OCI-LY1 (cell line): ENCODE measurements around the gene TPRA1.

Source experiments
- H2AFZ ChIP-seq: fragments of 200-600 bp; sonication (generic), shearing (Covaris generic); 2 replicates; pipeline ENCODE4 v1.6.0; 2014; ENCODE audit warnings: antibody characterized with exemption, mild to moderate bottlenecking, low read length
- H3F3A ChIP-seq: fragments of 200-600 bp; sonication (generic), shearing (Covaris generic); 2 replicates; pipeline ENCODE4 v1.6.0; 2014; ENCODE audit warnings: mild to moderate bottlenecking, antibody characterized with exemption, low read length, moderate library complexity; ENCODE audit not compliant: insufficient read depth
- H3K27ac ChIP-seq: fragments of 200-600 bp; sonication (generic); 2 replicates; pipeline ENCODE4 v1.5.1; 2014; ENCODE audit warnings: low read length, mixed run types, mild to moderate bottlenecking, low read depth; ENCODE audit not compliant: poor library complexity, severe bottlenecking
- H3K27me3 ChIP-seq: fragments of 200-600 bp; sonication (generic); 2 replicates; pipeline ENCODE4 v1.6.0; 2014; ENCODE audit warnings: antibody characterized with exemption, mild to moderate bottlenecking, low read length, moderate library complexity; ENCODE audit not compliant: insufficient read depth
- H3K36me3 ChIP-seq: fragments of 200-600 bp; sonication (generic); 2 replicates; pipeline ENCODE4 v1.6.1; 2014; ENCODE audit warnings: mild to moderate bottlenecking, antibody characterized with exemption, low read length, moderate library complexity, mixed read lengths; ENCODE audit not compliant: insufficient read depth
- H3K4me1 ChIP-seq: fragments of 200-600 bp; sonication (generic); 2 replicates; pipeline ENCODE4 v1.5.1; 2014; ENCODE audit warnings: mild to moderate bottlenecking, low read length, moderate library complexity; ENCODE audit not compliant: insufficient read depth, severe bottlenecking
- H3K4me2 ChIP-seq: fragments of 200-600 bp; sonication (generic), shearing (Covaris generic); 2 replicates; pipeline ENCODE4 v1.6.1; 2014; ENCODE audit warnings: low read length
- H3K4me3 ChIP-seq: fragments of 200-600 bp; sonication (generic); 2 replicates; pipeline ENCODE4 v1.5.1; 2014; ENCODE audit warnings: low read length, low read depth, mild to moderate bottlenecking, mixed read lengths; ENCODE audit not compliant: poor library complexity, severe bottlenecking
- H3K79me2 ChIP-seq: fragments of 200-600 bp; shearing (Covaris generic); 2 replicates; pipeline ENCODE4 v1.6.1; 2016; ENCODE audit warnings: mixed run types, low read length, mixed read lengths; ENCODE audit not compliant: insufficient read depth
- H3K9ac ChIP-seq: fragments of 200-600 bp; sonication (generic), shearing (Covaris generic); 2 replicates; pipeline ENCODE4 v1.6.1; 2014; ENCODE audit warnings: mild to moderate bottlenecking, low read length, mixed read lengths
- H3K9me2 ChIP-seq: fragments of 200-600 bp; sonication (generic), shearing (Covaris generic); 2 replicates; pipeline ENCODE4 v1.6.1; 2014; ENCODE audit warnings: low read depth, mild to moderate bottlenecking, low read length, mixed read lengths
- H3K9me3 ChIP-seq: fragments of 200-600 bp; shearing (Covaris generic); 2 replicates; pipeline ENCODE4 v1.6.1; 2014; ENCODE audit warnings: low read length, mixed read lengths
- H4K20me1 ChIP-seq: fragments of 200-600 bp; sonication (generic), shearing (Covaris generic); 2 replicates; pipeline ENCODE4 v1.6.0; 2016; ENCODE audit warnings: mild to moderate bottlenecking, low read length; ENCODE audit not compliant: insufficient read depth
- CTCF ChIP-seq: fragments of 200-600 bp; sonication (generic), shearing (Covaris generic); IDR thresholded peaks from 2 replicates; pipeline ENCODE4 v1.5.1; 2017; ENCODE audit warnings: mild to moderate bottlenecking, antibody characterized with exemption, low read length, moderate library complexity, mixed read lengths
- EZH2 ChIP-seq: fragments of 200-600 bp; sonication (generic), shearing (Covaris generic); IDR thresholded peaks from 2 replicates; pipeline ENCODE4 v1.8.0; 2017; ENCODE audit warnings: borderline replicate concordance, mixed run types, mild to moderate bottlenecking, antibody characterized with exemption, low read length, moderate library complexity, mixed read lengths

TPRA1 gene

GRCh38 chr3:127610105-127610504 lies 19.6 kb upstream of the TPRA1 start:
- H3K27me3 ChIP-seq: no peaks in the 10 kb centered on the region
- no peaks in the 10 kb centered on the region for H3K9me2 ChIP-seq
- H3K4me3 ChIP-seq: no peak overlapping the region
- no peak for TF ChIP-seq EZH2
- H3K9me3 ChIP-seq: no peaks in the 10 kb centered on the region
- no peak overlapping the region for H3K4me2 ChIP-seq
- peaks cover 96% of the 10 kb centered on the region for H3K36me3 ChIP-seq
- no peak overlapping the region for H3K27ac ChIP-seq
- no peak overlapping the region for H2AFZ ChIP-seq
- H3K4me1 ChIP-seq: no peaks in the 10 kb centered on the region
- H3K79me2 ChIP-seq: no peaks in the 10 kb centered on the region
- H3K9ac ChIP-seq: no peak overlapping the region
- no peaks in the 10 kb centered on the region for H3F3A ChIP-seq
- H4K20me1 ChIP-seq: no peaks in the 10 kb centered on the region

GRCh38 chr3:127608362-127608718 lies 17.8 kb upstream of the TPRA1 start:
- Histone ChIP-seq H3K9me2 (no peaks in the 10 kb centered on the region), H3F3A (no peaks in the 10 kb centered on the region), H2AFZ (no peak overlapping the region), H3K4me2 (no peak overlapping the region), H3K4me3 (no peak overlapping the region), H4K20me1 (no peaks in the 10 kb centered on the region), H3K79me2 (no peaks in the 10 kb centered on the region), H3K27ac (no peak overlapping the region), H3K9me3 (no peaks in the 10 kb centered on the region), H3K36me3 (peaks cover 96% of the 10 kb centered on the region), H3K4me1 (no peaks in the 10 kb centered on the region), H3K27me3 (no peaks in the 10 kb centered on the region), H3K9ac (no peak overlapping the region)
- no peak for TF ChIP-seq CTCF
- no peak for TF ChIP-seq EZH2

GRCh38 chr3:127607675-127608361 lies 17.3 kb upstream of the TPRA1 start:
- Histone ChIP-seq H3K9ac (no peak overlapping the region), H3K9me3 (no peaks in the 10 kb centered on the region), H3F3A (no peaks in the 10 kb centered on the region), H3K4me2 (no peak overlapping the region), H3K4me1 (no peaks in the 10 kb centered on the region), H3K36me3 (peaks cover 96% of the 10 kb centered on the region), H4K20me1 (no peaks in the 10 kb centered on the region), H3K27ac (no peak overlapping the region), H3K27me3 (no peaks in the 10 kb centered on the region), H3K9me2 (no peaks in the 10 kb centered on the region), H2AFZ (no peak overlapping the region), H3K79me2 (no peaks in the 10 kb centered on the region), H3K4me3 (no peak overlapping the region)
- TF ChIP-seq CTCF (no peak), EZH2 (no peak)
